HG03064 (cell line): ENCODE data around the gene MEP1A.
"Not testable (repeated sequence)": the region's sequence is repeated elsewhere in the genome, so short reads cannot be mapped to it uniquely, and the experiment has no call there.

ENCODE experiments used
- ATAC-seq: cut with Tn5 transposase; IDR thresholded peaks from one replicate; pipeline ENCODE4 v1.9.1; 2021; ENCODE audit warnings: low read depth; ENCODE audit not compliant: unreplicated experiment

The MEP1A gene

DNA sequence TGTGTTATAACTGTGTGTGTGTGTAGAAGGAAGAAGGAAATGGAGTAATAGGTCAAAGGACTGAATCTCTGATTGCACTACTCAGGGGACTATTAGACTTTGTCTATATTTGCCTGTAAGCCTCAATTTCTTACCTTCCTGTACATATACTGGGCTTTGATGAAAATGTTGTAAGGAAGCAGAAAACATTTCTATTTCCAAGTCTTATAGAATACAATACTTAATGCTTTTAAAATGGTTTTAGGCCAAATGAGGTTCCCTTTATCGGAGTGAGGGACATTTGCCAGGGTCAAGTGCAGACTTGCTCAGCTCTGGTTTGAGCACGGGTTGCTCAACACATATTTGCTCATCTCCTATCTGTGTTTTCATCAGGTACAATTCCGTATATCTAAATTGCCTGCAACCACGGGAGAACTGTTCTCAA lies 28.3 kb downstream of the MEP1A start:
- no peak for ATAC-seq

DNA sequence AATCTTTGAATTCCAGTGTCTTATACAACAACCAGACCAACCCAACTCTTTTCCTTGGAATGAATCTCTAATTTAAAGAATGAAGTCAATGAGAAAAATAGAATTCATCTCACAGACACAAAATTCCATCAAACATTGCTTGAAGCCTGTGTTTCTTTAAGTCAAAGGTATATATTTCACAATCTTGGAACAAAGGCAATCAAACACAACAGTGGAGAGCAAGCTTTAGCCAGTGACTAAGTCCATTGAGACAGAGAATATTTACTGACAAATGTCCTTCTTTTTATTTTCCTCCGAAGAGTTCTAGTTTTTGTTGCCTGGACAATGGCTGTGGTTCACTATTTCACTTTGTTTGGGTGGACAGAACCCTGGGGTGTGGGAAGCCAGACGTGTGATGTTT lies 35.8 kb downstream of the MEP1A start:
- ATAC-seq, result no peak

DNA sequence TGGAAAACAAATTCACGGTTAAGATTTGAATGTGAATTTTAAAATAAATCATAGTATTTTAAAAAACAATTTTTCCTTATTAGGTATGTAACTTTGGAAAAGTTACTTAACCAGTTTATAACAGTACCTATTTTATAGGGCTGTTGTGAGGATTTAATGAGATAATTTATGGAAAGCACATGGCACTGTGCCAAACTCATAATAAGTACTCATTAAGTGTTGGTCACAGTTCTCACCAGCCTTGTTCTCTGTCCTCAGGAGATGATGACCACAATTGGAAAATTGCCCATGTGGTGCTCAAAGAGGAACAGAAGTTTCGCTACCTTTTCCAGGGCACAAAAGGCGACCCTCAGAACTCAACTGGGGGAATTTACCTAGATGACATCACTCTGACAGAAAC lies 39.6 kb downstream of the MEP1A start:
- no peak for ATAC-seq

DNA sequence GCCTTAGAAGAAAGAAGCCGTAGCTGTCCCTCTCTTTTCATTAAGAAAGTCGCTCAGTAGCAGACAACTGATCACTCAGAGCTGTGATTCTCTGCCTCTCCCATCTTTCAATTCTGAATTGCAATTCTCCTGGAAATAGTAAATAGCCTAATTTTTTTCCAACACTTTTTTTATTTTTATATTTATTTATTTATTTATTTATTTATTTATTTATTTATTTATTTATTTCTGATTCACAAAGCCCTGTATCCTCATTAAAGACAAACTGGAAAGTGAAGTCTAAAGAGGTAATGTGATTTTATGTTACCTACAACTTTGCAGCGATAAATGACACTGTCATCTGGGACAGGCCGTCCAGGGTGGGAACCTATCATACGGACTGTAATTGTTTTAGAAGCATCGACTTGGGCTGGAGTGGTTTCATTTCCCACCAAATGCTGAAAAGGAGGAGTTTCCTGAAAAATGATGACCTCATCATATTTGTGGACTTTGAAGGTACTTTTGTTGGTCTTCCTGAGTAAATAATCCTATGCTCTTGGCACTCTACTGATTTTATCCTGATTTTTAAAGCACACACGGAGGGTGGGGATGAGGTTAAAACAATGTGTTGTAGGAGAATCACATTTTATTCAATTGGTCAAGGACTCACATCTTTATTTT lies 41.2 kb downstream of the MEP1A start:
- not testable (repeated sequence) for ATAC-seq

DNA sequence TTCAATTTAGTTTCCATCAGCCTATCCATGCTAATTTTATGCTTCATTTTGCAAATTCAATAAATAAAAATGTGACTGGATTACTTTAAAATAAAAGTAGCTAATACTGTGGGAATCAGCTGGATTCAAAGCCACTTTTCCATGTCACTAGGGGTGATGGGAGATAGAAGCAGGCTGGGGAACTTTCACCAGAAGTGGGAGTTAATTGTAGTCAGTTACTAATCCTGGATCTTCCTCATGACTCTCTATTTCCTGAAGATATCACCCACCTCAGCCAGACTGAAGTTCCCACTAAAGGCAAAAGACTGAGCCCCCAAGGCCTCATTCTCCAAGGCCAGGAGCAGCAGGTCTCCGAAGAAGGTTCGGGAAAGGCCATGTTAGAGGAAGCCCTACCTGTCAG lies 41.8 kb downstream of the MEP1A start:
- not testable (repeated sequence) for ATAC-seq

DNA sequence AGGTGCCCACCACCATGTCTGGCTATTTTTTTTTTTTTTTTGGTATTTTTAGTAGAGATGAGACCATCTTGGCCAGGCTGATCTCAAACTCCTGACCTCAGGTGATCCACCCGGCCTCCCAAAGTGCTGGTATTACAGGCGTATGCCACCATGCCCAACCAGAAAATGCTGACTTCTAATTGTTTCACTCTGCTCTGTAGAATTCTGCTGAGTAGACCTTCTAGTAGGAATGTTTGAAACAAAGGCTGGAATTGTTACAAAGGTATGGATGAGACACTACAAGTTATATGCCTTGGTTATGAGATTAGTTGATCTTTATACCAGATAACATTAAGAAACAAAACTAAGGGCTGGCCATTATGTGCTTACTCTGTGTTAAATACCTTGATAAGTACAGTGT lies 44.8 kb downstream of the MEP1A start:
- no peak for ATAC-seq

DNA sequence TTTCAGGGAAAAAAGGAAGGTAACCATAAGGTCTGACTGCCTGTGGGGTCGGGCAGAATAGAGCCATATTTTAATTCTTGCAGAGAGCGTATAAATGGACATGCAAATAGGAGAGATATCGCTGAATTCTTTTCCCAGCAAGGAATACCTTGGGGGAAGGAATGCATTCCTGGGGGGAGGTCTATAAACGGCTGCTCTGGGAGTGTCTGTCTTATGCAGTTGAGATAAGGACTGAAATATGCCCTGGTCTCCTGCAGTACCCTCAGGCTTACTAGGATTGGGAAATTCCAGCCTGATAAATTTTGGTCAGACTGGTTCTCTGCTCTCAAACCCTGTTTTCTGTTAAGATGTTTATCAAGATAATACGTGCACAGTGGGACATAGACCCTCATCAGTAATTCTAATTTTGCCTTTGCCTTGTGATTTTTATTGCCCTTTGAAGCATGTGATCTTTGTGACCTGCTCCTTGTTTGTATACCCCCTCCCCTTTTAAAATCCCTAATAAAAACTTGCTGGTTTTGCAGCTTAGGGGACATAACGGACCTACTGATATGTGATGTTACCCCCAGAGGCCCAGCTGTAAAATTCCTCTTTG lies 49.2 kb downstream of the MEP1A start:
- not testable (repeated sequence) for ATAC-seq

DNA sequence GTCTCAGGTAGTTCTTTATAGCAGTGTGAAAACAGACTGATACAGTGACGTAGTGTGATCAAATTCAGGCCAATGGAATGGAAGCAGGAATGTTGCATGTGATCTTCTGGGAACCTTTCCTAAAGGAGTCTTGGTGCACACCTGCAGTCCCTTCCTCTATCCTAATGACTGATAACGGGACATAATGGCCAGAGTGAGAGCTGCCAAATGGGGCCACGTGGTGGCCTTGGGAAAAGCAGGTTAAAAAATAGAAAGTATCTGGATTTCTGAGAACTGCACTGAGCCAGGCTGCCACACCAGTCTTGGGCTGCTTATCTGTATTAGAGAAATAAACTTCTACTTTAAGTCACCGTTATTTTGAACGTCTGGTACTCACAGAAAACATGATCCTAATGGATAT lies 51.9 kb downstream of the MEP1A start:
- no peak for ATAC-seq

DNA sequence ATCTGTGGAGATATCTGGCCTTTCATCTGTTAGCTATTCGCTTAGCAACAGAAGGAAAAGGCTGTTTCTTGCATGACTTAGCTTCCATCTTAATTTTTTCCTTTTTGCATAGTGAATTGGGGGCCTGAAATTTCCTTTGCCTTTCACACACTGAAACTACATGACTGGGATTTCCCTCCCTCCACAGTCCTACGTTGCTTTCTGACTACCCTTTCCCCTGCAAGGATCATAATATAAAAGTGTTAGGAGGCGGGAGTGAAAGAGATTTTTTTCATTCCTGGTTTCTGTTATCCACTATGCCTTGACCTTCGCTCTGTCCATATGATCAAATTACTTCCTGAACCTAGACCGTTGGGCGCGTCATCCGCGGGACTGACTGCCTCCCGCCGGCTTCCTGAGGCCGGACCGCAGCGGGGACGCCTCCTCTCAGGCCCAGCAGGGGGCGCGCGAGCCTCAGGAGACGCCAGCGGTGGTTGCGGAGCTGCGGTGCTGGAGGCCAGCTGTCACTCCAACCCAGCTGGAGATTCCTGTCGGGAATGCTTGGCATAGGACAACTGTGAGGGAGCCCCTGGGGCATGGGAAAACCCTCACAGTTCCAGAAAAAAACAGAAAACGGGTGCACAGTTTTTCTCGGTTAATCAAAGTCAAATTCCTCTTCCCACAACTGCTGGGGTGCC lies 55.6 kb downstream of the MEP1A start:
- ATAC-seq, result no peak

DNA sequence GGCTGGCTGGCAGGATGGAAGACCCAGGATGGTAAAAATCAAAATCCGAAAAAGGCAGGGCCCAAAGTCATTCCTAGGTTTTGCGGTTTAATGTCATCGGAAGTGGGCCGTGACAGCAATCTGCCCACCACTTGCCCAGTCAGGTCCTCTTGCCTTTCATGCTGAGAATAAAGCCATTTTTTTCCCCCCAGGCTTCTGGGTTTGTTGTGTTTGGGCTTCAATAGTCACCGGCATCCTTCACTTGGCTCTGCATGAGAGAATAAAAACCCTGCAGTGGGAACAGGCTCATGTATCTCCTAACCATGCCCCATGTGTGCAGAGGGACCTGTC lies 56.1 kb downstream of the MEP1A start:
- no peak for ATAC-seq

DNA sequence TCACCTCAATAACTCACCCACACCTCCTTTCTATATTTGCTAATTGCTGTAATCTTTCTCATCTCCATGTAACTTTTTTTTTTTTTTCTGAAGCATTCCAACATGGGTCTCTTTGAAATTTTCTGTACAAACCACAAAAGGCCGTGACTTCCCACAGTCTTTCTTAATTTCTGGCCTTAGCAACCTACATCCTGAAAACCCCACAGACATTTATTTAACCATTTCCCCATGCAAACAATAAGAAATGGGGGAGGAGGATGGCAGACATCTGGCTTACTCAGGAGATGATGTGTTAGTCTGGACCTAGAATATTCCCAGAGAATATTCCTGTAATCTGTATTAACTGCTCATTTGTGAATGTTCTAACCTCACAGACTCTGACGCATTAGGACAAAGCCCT lies 57.6 kb downstream of the MEP1A start:
- ATAC-seq, result no peak

DNA sequence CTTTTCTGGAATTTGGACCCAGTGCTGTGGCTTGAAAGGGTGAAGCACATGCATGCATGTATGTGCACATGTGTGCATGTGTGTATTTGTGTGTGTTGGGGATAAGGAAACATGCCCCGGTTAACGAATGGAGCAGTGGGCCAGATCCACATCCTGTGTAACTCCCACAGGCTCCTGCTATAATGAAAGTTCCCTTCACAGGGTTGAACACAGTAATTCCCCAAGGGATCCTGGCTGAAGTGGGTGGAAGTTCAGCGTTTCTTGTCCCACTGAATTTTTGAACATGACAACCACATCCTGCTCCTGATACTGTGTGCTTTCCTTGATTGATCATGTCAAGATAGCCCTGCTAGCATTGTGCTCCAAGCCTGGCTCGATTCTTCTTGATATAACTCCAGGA lies 58.4 kb downstream of the MEP1A start:
- not testable (repeated sequence) for ATAC-seq

DNA sequence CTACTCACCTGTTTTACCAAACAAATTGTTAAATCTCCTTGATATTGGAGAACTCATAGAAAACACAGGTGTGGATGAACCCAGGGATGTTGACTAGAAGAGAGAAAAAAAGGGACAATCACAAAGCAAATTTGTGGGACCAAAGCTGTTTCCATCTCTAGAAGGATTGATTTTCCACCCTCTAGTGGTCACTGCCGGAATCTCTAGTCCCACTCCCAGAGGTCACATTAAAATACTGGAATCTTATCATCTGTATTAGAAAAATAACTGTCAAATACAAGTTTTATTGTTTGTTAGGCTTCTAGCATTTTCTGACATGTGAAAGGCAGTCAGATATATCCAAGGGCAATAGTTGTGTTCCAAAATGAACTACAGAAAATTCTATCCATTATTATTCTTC lies 62.8 kb downstream of the MEP1A start:
- not testable (repeated sequence) for ATAC-seq

DNA sequence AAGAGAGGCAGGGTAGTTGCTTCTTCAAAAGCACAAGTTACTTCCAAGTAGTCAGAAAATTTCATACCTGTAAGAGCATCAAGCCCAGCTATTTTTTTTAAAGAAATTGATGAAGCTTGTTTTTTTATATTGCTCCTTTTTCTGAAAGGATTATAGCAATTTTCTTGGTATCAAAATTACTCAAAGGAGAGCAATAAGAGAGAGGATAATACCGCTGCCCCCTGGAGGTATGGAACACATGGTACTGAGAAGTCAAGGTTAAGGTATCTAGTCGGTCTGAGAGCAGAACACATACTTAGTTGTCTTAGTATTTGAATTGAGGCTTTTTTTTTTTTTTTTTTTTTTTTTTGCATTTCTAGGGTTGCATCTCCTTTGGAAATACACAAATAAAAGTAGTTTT lies 69.2 kb downstream of the MEP1A start:
- ATAC-seq, result no peak

DNA sequence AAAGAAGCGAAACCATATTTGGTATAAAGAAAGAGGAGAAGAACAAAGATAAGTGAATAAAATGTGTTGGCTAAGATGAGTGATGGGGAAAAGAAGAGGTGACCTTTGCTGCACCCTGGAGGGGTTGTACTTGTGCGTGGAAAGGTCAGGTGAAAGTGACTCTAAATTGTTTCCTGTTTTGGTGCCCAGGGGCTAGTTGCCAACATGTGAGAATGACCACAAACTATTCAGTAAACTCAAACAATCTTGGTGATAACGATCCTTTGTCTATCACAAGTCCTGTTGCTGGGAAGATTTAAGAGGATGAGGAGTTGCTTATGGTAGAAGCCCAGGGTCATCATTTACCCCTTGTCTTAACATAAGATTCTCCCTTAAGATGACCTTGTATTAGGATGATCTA lies 70.6 kb downstream of the MEP1A start:
- ATAC-seq, result no peak

DNA sequence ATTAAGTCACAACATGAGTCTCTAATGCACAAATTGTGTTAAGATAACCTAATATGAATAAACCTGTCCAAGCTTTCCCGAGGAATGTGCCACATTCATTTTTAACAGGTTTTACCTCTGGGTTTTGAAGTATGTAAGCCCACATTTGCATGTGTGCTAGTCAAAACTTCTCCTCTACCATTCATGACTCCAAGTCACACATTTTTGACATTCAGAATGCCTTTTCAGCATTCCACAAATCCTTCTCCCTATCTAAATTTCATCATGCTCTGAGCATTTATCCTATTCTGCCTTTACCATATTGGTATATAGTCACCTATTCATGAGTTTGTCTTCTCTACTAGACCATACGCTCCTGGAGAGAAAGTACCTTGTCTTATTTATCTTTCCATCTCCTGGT lies 72.0 kb downstream of the MEP1A start:
- no peak for ATAC-seq

DNA sequence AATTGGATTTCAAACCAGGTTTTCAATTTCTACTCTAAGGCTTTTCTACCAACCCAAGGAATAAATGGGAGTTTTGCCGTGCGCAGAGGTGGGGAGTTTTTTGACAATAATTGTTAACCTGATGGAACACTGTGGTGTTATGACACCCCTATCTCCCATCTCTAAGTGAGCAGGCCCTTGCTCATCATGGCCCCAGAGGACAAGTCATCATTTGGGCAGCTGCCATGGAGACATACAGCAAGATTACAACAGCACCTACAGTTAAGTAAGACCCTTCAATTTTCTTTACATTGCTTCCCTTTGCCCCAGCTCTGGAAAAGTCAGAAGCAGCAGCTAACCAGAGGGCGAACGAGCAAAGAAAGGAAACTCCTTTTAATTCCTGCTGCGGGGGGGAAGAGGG lies 74.2 kb downstream of the MEP1A start:
- no peak for ATAC-seq

DNA sequence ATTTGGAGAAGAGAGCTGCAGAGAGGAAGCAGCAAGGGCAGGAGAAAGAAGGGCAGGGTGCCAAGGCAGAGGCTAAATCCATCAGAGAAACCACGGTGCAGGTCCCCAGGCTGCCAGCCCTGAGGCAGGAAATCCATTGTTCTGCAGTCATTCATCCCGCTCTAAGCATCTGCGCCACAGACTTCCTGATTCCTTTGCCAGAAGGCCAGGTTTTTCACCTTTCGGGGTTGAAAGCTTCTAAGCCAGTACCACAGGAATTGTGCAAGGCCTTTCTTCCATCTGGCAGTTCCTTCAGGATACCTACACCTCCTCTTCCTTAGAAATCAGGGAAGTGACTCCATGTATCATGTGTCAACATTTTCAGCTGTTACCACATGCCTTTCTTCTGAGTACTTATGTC lies 82.9 kb downstream of the MEP1A start:
- ATAC-seq, result no peak

DNA sequence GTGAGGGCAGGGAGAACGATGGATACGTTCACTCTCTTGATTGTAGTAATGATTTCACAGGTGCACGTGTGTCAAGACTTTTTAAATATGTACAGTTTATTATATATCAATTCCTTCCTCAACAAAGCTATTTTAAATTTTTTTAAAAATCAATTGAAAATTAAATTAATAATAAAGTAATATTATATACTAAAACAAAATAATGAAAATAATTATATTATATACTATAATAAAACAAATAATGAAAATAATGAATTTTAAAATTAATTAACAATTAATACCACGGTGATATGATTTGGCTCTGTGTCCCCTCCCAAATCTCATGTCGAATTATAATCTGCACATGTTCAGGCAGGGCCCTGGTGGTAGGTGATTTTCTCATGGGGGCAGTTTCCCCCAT lies 85.8 kb downstream of the MEP1A start:
- ATAC-seq, result no peak

DNA sequence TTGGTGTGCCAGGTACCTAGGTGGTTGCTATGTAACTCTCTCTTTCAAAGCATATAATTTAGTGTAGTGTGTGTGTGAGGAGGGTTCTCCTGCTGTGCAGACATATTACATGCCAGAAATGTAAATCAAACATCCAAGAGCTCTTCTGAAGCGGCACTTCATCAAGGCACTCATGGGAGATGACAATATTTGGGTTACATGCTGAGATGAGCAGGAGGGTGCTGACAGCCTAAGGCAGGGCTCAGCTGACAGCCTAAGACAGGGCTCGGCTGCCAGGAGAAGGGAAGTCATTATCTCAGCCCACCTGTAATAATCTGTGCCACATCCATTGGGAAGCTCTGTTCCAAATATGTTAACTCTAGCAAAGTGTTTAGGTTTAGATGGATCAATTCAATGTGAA lies 89.5 kb downstream of the MEP1A start:
- ATAC-seq, result no peak

DNA sequence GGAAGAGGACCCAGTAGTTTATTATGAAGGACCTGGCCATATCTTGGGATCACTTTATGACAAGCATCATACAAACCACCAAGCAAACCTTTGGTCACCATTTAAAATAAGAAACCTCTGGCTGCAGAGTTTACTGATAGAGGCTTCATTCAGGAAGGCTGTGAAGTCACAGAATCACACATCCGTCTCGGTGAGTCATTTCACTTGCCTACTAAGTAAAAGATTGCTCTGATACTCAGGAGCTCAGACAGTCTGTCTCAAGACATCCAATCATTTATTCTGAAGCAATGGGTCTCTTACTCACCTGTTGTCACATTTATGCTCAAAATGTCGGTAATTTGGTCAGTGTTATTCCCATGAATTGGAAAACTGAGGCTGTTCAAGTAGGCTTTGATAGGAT lies 94.8 kb downstream of the MEP1A start:
- no peak for ATAC-seq

DNA sequence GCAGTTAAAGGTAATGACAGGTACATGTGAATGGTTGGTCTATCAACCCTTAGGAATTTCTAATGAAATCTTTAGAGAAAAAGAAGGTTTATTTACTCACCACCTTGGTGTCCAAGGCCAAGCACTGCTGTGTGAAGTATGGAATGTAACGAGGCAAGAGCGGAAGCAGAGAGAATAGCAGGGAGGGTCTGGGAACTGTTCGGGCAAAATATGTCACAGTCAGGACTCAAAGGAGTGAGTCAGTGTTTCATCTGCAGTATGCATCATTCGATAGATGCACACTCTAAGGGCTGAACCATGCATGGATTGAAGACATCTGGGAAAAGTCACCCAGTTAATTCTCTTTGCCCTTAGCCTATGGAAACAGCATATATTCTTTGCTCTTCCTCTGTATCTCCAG lies 95.4 kb downstream of the MEP1A start:
- ATAC-seq, result no peak
